ENCODE measurements around the gene SMPD3. TPM values are rescaled to one million over a fixed set of nuclear protein-coding genes. Genes with fewer than 3 reads are reported as not detected.

SMPD3 gene
- total RNA-seq, 4 donors from 2014 or later, result under 0.01 to 2.6 (median 0.75) TPM

DNA sequence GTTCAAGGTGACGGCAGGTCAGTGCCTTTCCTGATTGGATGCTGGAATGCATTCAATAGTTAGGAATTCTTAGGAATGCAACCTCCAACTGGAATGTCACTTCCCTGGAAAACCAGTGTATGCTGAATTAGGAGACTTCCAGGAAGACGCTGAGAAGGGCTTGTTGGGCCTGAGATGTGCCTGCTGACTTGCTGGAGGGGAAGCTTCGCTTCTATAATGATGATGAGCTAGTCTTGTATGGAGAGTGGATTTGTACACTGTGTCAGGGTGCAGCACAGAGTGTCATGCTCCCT is 45.6 kb downstream of the SMPD3 start:
- H3K27ac ChIP-seq, result no peak overlapping the region
- no peaks in the 10 kb centered on the region for H3K27me3 ChIP-seq
- intact Hi-C loops (cut with DNase I; ENCODE audit: low total_unique reads), result no loop called here
- no peaks in the 10 kb centered on the region for H3K9me3 ChIP-seq
- no peaks in the 10 kb centered on the region for H3K4me1 ChIP-seq
- H3K4me3 ChIP-seq, result no peak overlapping the region
- DNase-seq, result no peak
- TF ChIP-seq, protein P1, sequence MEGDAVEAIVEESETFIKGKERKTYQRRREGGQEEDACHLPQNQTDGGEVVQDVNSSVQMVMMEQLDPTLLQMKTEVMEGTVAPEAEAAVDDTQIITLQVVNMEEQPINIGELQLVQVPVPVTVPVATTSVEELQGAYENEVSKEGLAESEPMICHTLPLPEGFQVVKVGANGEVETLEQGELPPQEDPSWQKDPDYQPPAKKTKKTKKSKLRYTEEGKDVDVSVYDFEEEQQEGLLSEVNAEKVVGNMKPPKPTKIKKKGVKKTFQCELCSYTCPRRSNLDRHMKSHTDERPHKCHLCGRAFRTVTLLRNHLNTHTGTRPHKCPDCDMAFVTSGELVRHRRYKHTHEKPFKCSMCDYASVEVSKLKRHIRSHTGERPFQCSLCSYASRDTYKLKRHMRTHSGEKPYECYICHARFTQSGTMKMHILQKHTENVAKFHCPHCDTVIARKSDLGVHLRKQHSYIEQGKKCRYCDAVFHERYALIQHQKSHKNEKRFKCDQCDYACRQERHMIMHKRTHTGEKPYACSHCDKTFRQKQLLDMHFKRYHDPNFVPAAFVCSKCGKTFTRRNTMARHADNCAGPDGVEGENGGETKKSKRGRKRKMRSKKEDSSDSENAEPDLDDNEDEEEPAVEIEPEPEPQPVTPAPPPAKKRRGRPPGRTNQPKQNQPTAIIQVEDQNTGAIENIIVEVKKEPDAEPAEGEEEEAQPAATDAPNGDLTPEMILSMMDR (IDR thresholded peaks at IDR 0.05), result no peak
- TF ChIP-seq POLR2A (IDR thresholded peaks at IDR 0.05), result no peak
- H3K36me3 ChIP-seq, result no peaks in the 10 kb centered on the region

DNA sequence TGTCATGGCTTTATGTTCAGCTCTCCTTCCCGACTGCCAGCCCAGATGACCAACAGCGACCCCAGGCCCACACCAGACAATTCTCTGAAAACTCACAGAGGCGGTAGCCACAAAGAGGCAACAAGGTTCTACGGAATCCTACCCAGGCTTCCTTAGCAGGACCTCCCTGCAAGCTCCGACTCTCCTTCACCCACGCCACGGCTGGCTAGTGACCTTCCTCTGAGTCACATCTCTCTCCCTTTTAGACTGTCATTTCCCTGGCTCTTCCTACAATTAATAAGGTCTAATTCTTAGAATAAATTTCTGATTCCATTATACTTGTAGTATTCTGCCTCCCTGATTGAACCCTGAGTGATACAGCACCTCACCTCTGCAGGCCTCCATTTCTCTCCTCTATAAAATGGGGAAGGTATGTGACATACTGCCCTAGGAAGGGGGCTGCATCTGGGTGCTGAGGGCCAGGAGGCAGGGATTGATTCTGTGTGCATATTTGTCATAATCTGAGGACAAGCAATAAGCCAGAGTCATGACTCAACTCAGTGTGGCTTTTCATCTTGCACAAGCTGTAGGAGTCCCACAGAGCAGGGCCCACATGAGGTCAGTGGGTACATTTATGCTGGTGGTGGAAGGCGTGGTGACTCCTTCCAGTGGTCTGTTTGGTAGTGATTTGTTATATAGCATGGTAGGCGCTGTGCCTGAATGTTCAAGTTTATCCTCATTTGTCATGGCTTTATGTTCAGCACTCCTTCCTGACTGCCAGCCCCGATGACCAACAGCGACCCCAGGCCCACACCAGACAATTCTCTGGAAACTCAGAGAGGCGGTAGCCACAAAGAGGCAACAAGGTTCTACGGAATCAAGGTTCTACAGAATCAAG is 46.2 kb downstream of the SMPD3 start:
- TF ChIP-seq, protein P1 (IDR thresholded peaks at IDR 0.05), result no peak
- TF ChIP-seq POLR2A (IDR thresholded peaks at IDR 0.05), result no peak
- Histone ChIP-seq H3K27ac (no peak overlapping the region), H3K9me3 (no peaks in the 10 kb centered on the region), H3K4me3 (no peak overlapping the region), H3K4me1 (no peaks in the 10 kb centered on the region), H3K27me3 (no peaks in the 10 kb centered on the region), H3K36me3 (no peaks in the 10 kb centered on the region)
- intact Hi-C loops (cut with DNase I; ENCODE audit: low total_unique reads), result no loop called here
- no peak for DNase-seq

DNA sequence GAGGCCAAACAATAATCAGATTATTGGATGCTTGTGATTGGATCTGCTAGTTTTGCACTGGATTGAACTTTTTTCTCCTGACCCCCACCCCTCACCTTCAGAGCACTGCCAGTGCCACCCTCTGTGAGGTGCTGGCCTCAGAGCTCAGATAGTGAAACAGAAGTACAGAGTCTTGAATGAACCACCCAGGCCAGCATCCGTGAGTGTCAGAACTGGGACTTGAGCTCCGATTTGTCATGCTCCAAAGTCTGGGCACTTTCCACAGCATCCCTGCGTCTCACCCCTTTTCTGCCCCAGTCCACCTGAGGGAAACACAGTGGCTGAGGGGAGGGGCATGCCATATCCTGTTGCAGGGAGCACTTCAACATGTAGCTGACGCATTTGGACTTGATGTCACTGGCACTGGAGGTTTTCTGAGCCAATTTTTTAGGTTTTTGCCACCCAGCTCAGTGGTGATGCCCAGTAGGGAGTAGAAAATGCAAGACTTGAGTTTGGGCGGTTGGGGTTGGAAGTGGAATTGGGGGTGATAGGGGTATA is 47.3 kb downstream of the SMPD3 start:
- Histone ChIP-seq H3K27me3 (no peaks in the 10 kb centered on the region), H3K9me3 (no peaks in the 10 kb centered on the region), H3K36me3 (no peaks in the 10 kb centered on the region), H3K4me1 (no peaks in the 10 kb centered on the region), H3K27ac (no peak overlapping the region), H3K4me3 (no peak overlapping the region)
- no peak for DNase-seq
- no peak for TF ChIP-seq POLR2A (IDR thresholded peaks at IDR 0.05)
- TF ChIP-seq, protein P1 (IDR thresholded peaks at IDR 0.05), result no peak
- intact Hi-C loops (cut with DNase I; ENCODE audit: low total_unique reads), result no loop called here

DNA sequence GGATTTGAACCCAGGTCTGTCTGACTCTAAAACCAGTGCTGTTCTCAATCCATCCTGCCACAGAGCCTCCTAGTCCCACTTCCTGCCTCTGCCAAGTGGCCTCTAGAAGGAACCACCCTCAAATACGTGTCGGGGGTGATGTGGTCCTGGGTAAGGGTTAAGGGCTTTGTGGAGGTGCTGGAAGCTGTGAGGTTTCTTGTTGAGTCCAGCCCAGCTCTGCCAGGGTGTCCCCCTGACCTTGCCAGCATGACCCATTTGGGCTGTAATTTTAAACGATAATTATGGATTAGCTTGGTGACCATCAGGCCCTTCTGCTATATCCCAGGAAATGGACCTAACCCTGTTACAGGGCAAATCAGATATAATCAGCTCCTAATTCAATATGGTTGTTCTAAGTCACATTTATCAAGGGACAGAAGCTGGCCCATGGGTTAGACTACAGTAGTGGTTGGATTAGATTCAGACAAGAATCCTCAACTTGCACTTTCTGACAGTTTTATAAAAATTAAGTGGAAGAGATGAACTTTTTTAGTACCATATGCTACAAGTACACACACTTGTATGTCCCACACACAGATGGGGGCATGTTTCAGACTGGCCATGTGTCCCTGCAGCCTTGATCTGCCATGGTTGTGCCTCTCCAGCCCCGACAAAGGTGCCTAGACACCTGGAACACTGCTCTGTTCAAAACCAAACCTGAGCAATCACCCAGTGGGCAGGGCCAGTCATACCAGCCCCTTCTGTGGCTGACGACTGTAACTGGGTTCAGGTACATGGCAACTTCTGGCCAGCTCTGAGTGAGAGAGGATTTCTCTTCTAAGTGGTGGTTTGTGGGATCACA is 48.0 kb downstream of the SMPD3 start:
- intact Hi-C loops (cut with DNase I; ENCODE audit: low total_unique reads), result no loop called here
- no peaks in the 10 kb centered on the region for H3K36me3 ChIP-seq
- no peak for TF ChIP-seq POLR2A (IDR thresholded peaks at IDR 0.05)
- TF ChIP-seq, protein P1 (IDR thresholded peaks at IDR 0.05), result no peak
- H3K4me3 ChIP-seq, result no peak overlapping the region
- H3K27me3 ChIP-seq, result no peaks in the 10 kb centered on the region
- no peaks in the 10 kb centered on the region for H3K9me3 ChIP-seq
- H3K4me1 ChIP-seq, result no peaks in the 10 kb centered on the region
- DNase-seq, result no peak
- no peak overlapping the region for H3K27ac ChIP-seq

DNA sequence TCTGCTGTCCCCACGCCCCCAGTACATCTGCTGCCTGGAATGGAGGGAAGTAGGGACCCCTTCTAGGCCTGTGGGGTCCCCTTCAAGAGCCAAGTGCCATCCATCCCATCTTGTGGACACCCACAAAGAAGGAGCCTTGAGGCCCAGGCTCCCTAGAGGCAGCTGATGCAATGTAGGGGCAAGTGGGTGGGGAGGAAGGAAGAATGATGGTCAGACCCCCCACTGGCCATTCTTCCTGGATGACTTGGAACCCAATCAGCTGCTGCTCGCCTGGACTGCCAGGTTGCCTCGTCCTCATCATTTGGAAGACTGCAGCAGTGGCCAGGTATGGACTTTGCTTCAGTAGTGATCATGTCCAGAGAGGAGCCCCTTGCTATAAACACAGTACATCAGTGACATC is 48.9 kb downstream of the SMPD3 start:
- no peaks in the 10 kb centered on the region for H3K36me3 ChIP-seq
- DNase-seq, result no peak
- no peaks in the 10 kb centered on the region for H3K27me3 ChIP-seq
- H3K4me3 ChIP-seq, result no peak overlapping the region
- no peaks in the 10 kb centered on the region for H3K4me1 ChIP-seq
- TF ChIP-seq, protein P1 (IDR thresholded peaks at IDR 0.05), result no peak
- TF ChIP-seq POLR2A (IDR thresholded peaks at IDR 0.05), result no peak
- no peaks in the 10 kb centered on the region for H3K9me3 ChIP-seq
- no peak overlapping the region for H3K27ac ChIP-seq
- intact Hi-C loops (cut with DNase I; ENCODE audit: low total_unique reads), result no loop called here

Measured in uterus (tissue), 4 donors.